DOHH2 (cell line): Measurements from ENCODE around the gene TREH.

Experiments used
- EZH2phosphoT487 ChIP-seq: fragments of 200-600 bp; sonication (generic); IDR thresholded peaks from 2 replicates; pipeline ENCODE4 v1.6.1; 2017; ENCODE audit warnings: borderline replicate concordance, mild to moderate bottlenecking, antibody characterized with exemption, low read length, moderate library complexity, mixed read lengths
- TF ChIP-seq, protein P1 (sequence below): fragments of 200-600 bp; sonication (generic); IDR thresholded peaks from one replicate; pipeline ENCODE4 v1.5.1; 2014; ENCODE audit warnings: antibody characterized with exemption, mild to moderate bottlenecking, low read depth, low read length; ENCODE audit not compliant: poor library complexity, severe bottlenecking

GRCh38 chr11:118645066-118645715, 34.3 kb downstream of the TREH start:
- TF ChIP-seq, protein P1, sequence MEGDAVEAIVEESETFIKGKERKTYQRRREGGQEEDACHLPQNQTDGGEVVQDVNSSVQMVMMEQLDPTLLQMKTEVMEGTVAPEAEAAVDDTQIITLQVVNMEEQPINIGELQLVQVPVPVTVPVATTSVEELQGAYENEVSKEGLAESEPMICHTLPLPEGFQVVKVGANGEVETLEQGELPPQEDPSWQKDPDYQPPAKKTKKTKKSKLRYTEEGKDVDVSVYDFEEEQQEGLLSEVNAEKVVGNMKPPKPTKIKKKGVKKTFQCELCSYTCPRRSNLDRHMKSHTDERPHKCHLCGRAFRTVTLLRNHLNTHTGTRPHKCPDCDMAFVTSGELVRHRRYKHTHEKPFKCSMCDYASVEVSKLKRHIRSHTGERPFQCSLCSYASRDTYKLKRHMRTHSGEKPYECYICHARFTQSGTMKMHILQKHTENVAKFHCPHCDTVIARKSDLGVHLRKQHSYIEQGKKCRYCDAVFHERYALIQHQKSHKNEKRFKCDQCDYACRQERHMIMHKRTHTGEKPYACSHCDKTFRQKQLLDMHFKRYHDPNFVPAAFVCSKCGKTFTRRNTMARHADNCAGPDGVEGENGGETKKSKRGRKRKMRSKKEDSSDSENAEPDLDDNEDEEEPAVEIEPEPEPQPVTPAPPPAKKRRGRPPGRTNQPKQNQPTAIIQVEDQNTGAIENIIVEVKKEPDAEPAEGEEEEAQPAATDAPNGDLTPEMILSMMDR, result no peak
- no peak for TF ChIP-seq EZH2phosphoT487
